Measurements from ENCODE around the gene FOXD4.
"Not testable (repeated sequence)": the region's sequence is repeated elsewhere in the genome, so short reads cannot be mapped to it uniquely, and the experiment has no call there.

Gene FOXD4

GRCh38 chr9:93909-94308 lies 24.3 kb downstream of the FOXD4 start:
- DNase-seq (ENCODE audit: low read depth) = not testable (repeated sequence)

GRCh38 chr9:90851-91250 lies 27.4 kb downstream of the FOXD4 start:
- not testable (repeated sequence) for DNase-seq (ENCODE audit: low read depth)

- not testable (repeated sequence) for DNase-seq (ENCODE audit: low read depth)
Observed at GRCh38 chr9:88396-89037, 29.7 kb downstream of the FOXD4 start.

- not testable (repeated sequence) for DNase-seq (ENCODE audit: low read depth)
Observed at GRCh38 chr9:87860-88259, 30.4 kb downstream of the FOXD4 start.

GRCh38 chr9:87105-87504 lies 31.1 kb downstream of the FOXD4 start:
- not testable (repeated sequence) for DNase-seq (ENCODE audit: low read depth)

GRCh38 chr9:86697-87096 lies 31.5 kb downstream of the FOXD4 start:
- not testable (repeated sequence) for DNase-seq (ENCODE audit: low read depth)

GRCh38 chr9:82932-83689 lies 35.1 kb downstream of the FOXD4 start:
- not testable (repeated sequence) for DNase-seq (ENCODE audit: low read depth)

- not testable (repeated sequence) for DNase-seq (ENCODE audit: low read depth)
Observed at GRCh38 chr9:78333-78732, 39.9 kb downstream of the FOXD4 start.

GRCh38 chr9:76389-76788 lies 41.8 kb downstream of the FOXD4 start:
- DNase-seq (ENCODE audit: low read depth) = not testable (repeated sequence)

- DNase-seq (ENCODE audit: low read depth) = not testable (repeated sequence)
Observed at GRCh38 chr9:73900-74525, 44.2 kb downstream of the FOXD4 start.

GRCh38 chr9:73076-73899 lies 44.9 kb downstream of the FOXD4 start:
- DNase-seq (ENCODE audit: low read depth) = not testable (repeated sequence)
